ENCODE results near the gene RRBP1. TPM values are rescaled to one million over a fixed set of nuclear protein-coding genes. Genes with fewer than 3 reads are reported as not detected.

The RRBP1 gene
- total and polyA plus RNA-seq, 2 of the 4 experiments (the other 2 are of a cell fraction): 90.2 to 136 TPM

- TF ChIP-seq NFE2L2 (IDR thresholded peaks at IDR 0.05; ENCODE audit: low read depth, low read length) (no peak), USF2 (IDR thresholded peaks at IDR 0.05; ENCODE audit: low read depth, low read length) (no peak)
These were observed 961 bp downstream of the RRBP1 start (continued) for GRCh38 chr20:17680836-17681725.
